PC-3 (cell line): ENCODE measurements around the gene SLC25A11. TPM values are rescaled to one million over a fixed set of nuclear protein-coding genes. Genes with fewer than 3 reads are reported as not detected.

ENCODE experiments used
- ATAC-seq: fragments of 200-7000 bp; cut with Tn5 transposase; 2 replicates; pipeline ENCODE4 v1.9.1; 2020; ENCODE audit warnings: mild to moderate bottlenecking, moderate library complexity
- BruUV-seq: library from RNA; stranded (reverse); fragments of 400-500 nt; replicated peaks from 2 replicates; lab custom pipeline; 2021; lab: Mats Ljungman, UMichigan
- CTCF ChIA-PET: fragments of 300-600 bp; sonication (Branson Sonifier 250); formaldehyde crosslinking; loops from one replicate; lab custom pipeline; 2022; ENCODE audit warnings: antibody characterized with exemption; lab: Charles Lee
- POLR2A ChIA-PET: fragments of 300-600 bp; sonication (Branson Sonifier 250); formaldehyde crosslinking; loops from one replicate; lab custom pipeline; 2022; ENCODE audit warnings: antibody characterized with exemption; ENCODE audit not compliant: unreplicated experiment; lab: Charles Lee
- DNase-seq: peaks from one replicate; pipeline ENCODE4 v3.0.0-alpha.2; 2015
- H2AFZ ChIP-seq: fragments of 300-600 bp; sonication (generic); 2 replicates; pipeline ENCODE4 v1.6.0; 2016; ENCODE audit warnings: antibody characterized with exemption, low read length
- H3F3A ChIP-seq: fragments of 300-600 bp; sonication (generic); one replicate; pipeline ENCODE4 v1.6.0; 2017; ENCODE audit warnings: antibody characterized with exemption, low read length, control low read depth, mild to moderate bottlenecking; ENCODE audit not compliant: unreplicated experiment
- H3K27ac ChIP-seq: fragments of 300-600 bp; sonication (generic); 2 replicates; pipeline ENCODE4 v1.5.1; 2016; ENCODE audit warnings: mild to moderate bottlenecking, low read length
- H3K27me3 ChIP-seq: fragments of 300-600 bp; sonication (generic); 2 replicates; pipeline ENCODE4 v1.6.1; 2016; ENCODE audit warnings: low read length, mixed read lengths
- H3K36me3 ChIP-seq: fragments of 300-600 bp; sonication (generic); 2 replicates; pipeline ENCODE4 v1.6.1; 2016; ENCODE audit warnings: low read depth, mixed run types, low read length, mixed read lengths
- H3K4me1 ChIP-seq: fragments of 300-600 bp; sonication (generic); 2 replicates; pipeline ENCODE4 v1.5.1; 2016; ENCODE audit warnings: low read length; ENCODE audit not compliant: insufficient read depth
- H3K4me2 ChIP-seq: fragments of 300-600 bp; sonication (generic); 2 replicates; pipeline ENCODE4 v1.6.0; 2016; ENCODE audit warnings: low read length
- H3K4me3 ChIP-seq: fragments of 300-600 bp; sonication (generic); 2 replicates; pipeline ENCODE4 v1.5.1; 2016; ENCODE audit warnings: mild to moderate bottlenecking, low read length, mixed read lengths
- H3K79me2 ChIP-seq: fragments of 300-600 bp; sonication (generic); 2 replicates; pipeline ENCODE4 v1.6.1; 2017; ENCODE audit warnings: low read length, mixed read lengths
- H3K9ac ChIP-seq: fragments of 300-600 bp; sonication (generic); 2 replicates; pipeline ENCODE4 v1.6.0; 2016; ENCODE audit warnings: mild to moderate bottlenecking, low read length
- H3K9me2 ChIP-seq: fragments of 300-600 bp; sonication (generic); replicated peaks from 2 replicates; pipeline ENCODE4 v1.6.1; 2016; ENCODE audit warnings: mixed run types, low read length, mixed read lengths
- H3K9me3 ChIP-seq: fragments of 300-600 bp; sonication (generic); 2 replicates; pipeline ENCODE4 v1.6.1; 2016; ENCODE audit warnings: low read length, mixed read lengths
- H4K20me1 ChIP-seq: fragments of 300-600 bp; sonication (generic); 2 replicates; pipeline ENCODE4 v1.6.1; 2016; ENCODE audit warnings: low read length, mixed read lengths
- EZH2 ChIP-seq: fragments of 300-600 bp; sonication (generic); IDR thresholded peaks from one replicate; pipeline ENCODE4 v1.6.1; 2017; ENCODE audit warnings: antibody characterized with exemption, mild to moderate bottlenecking, low read length; ENCODE audit not compliant: unreplicated experiment
- EZH2phosphoT487 ChIP-seq: fragments of 300-600 bp; sonication (generic); IDR thresholded peaks from 2 replicates; pipeline ENCODE4 v1.6.1; 2018; ENCODE audit warnings: mild to moderate bottlenecking, antibody characterized with exemption, low read length, borderline replicate concordance
- intact Hi-C: fragments of 100-400 bp; cut with micrococcal nuclease; formaldehyde crosslinking; loops from 2 replicates; pipeline ENCODE4 v1.9.0; 2023
- total RNA-seq: library from RNA; depleted of rRNA; stranded (reverse); fragments of >200 nt; gene quantifications from 2 replicates; pipeline ENCODE4 v1.2.3, GENCODE V29; 2014
- TF ChIP-seq, protein P1 (sequence below): fragments of 300-600 bp; sonication (generic); conservative IDR thresholded peaks from 2 replicates; pipeline ENCODE4 v1.5.1; 2017; ENCODE audit warnings: antibody characterized with exemption, low read depth, mild to moderate bottlenecking, low read length

The SLC25A11 gene
- total RNA-seq, 1 experiment from 2014 or later: 72.1 TPM

DNA sequence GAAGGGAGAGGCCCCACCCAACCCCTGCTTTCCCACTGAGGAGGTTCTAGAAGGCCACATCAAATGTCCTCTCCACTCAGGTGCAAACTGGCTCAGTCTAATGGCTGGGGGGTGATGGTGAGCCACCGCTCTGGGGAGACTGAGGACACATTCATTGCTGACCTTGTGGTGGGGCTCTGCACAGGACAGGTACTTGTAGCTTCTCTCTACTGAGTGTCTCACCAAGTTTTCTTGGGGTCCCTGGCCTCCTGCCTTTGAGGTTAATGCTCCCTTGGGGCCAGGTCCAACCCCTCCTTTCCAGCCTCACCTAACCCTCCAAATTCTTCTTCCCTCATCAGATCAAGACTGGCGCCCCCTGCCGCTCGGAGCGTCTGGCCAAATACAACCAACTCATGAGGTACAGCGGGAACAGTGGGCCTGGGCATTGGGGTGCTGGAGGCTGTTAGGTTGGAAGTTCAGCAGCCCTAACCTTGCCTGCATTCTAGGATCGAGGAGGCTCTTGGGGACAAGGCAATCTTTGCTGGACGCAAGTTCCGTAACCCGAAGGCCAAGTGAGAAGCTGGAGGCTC lies 16.7 kb upstream of the SLC25A11 start:
- Histone ChIP-seq H3K4me2 (no peak overlapping the region), H3K36me3 (no peaks in the 10 kb centered on the region), H3F3A (no peaks in the 10 kb centered on the region), H3K27me3 (no peaks in the 10 kb centered on the region), H3K27ac (no peak overlapping the region), H3K9me3 (no peaks in the 10 kb centered on the region), H3K4me1 (no peaks in the 10 kb centered on the region), H2AFZ (no peak overlapping the region), H3K4me3 (no peak overlapping the region), H4K20me1 (no peaks in the 10 kb centered on the region), H3K9me2 (no peaks in the 10 kb centered on the region), H3K9ac (no peak overlapping the region), H3K79me2 (no peaks in the 10 kb centered on the region)
- intact Hi-C loops: no loop called here
- DNase-seq (no peak), ATAC-seq (no peak)
- ChIA-PET POLR2A (no interaction called here), CTCF (no interaction called here)
- TF ChIP-seq, protein P1, sequence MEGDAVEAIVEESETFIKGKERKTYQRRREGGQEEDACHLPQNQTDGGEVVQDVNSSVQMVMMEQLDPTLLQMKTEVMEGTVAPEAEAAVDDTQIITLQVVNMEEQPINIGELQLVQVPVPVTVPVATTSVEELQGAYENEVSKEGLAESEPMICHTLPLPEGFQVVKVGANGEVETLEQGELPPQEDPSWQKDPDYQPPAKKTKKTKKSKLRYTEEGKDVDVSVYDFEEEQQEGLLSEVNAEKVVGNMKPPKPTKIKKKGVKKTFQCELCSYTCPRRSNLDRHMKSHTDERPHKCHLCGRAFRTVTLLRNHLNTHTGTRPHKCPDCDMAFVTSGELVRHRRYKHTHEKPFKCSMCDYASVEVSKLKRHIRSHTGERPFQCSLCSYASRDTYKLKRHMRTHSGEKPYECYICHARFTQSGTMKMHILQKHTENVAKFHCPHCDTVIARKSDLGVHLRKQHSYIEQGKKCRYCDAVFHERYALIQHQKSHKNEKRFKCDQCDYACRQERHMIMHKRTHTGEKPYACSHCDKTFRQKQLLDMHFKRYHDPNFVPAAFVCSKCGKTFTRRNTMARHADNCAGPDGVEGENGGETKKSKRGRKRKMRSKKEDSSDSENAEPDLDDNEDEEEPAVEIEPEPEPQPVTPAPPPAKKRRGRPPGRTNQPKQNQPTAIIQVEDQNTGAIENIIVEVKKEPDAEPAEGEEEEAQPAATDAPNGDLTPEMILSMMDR: peak; percentile 22; the same call in 1 of the 2 replicates
- TF ChIP-seq EZH2: no peak
- BruUV-seq: no TSS peak

DNA sequence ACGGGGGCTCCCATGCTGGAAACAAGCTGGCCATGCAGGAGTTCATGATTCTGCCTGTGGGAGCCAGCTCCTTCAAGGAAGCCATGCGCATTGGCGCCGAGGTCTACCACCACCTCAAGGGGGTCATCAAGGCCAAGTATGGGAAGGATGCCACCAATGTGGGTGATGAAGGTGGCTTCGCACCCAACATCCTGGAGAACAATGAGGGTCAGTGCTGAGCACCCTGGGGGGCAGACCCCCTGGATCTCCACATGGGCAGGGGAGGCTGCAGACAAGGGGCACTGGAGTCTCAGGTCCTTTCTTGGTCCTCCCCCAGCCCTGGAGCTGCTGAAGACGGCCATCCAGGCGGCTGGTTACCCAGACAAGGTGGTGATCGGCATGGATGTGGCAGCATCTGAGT lies 15.2 kb upstream of the SLC25A11 start:
- Histone ChIP-seq H3K79me2 (no peaks in the 10 kb centered on the region), H3K9me3 (no peaks in the 10 kb centered on the region), H3K4me2 (no peak overlapping the region), H3K27me3 (no peaks in the 10 kb centered on the region), H3K36me3 (no peaks in the 10 kb centered on the region), H3K9me2 (no peaks in the 10 kb centered on the region), H4K20me1 (no peaks in the 10 kb centered on the region), H3K27ac (no peak overlapping the region), H3K4me3 (no peak overlapping the region), H3K9ac (no peak overlapping the region), H2AFZ (no peak overlapping the region), H3K4me1 (peaks cover 8% of the 10 kb centered on the region), H3F3A (no peaks in the 10 kb centered on the region)
- intact Hi-C loops: no loop called here
- TF ChIP-seq EZH2 (no peak), EZH2phosphoT487 (no peak)
- TF ChIP-seq, protein P1: no peak
- ATAC-seq (no peak), DNase-seq (no peak)
- BruUV-seq: no TSS peak
- ChIA-PET CTCF (no interaction called here), POLR2A (no interaction called here)

DNA sequence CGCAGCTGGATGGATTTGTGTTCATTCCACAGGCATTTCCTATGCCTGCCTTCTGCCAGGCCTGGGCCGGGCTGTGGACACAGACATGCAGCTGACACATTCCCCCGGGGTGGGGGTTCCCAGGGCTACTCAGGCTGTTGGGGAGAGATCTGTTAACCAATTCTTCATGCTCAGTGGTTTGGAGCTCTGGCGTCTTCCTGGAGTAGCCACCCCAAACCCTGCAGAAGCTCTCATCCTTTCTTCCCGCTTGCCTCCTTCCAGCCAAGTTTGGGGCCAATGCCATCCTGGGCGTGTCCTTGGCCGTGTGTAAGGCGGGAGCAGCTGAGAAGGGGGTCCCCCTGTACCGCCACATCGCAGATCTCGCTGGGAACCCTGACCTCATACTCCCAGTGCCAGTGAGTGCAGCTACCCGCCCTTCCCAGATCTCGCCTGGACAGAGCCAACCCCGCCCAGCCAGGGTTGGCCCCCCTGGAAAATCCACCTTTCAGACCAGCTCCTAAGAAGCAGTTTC lies 13.7 kb upstream of the SLC25A11 start:
- TF ChIP-seq, protein P1: no peak
- TF ChIP-seq EZH2: no peak
- TF ChIP-seq EZH2phosphoT487: no peak
- peaks cover 1% of the 10 kb centered on the region; the same call in 1 of the 2 replicates for H3K79me2 ChIP-seq
- H3K36me3 ChIP-seq: no peaks in the 10 kb centered on the region
- DNase-seq: no peak
- H3K4me1 ChIP-seq: peaks cover 9% of the 10 kb centered on the region
- ChIA-PET POLR2A (no interaction called here), CTCF (no interaction called here)
- no peak overlapping the region for H2AFZ ChIP-seq
- no peaks in the 10 kb centered on the region for H3K27me3 ChIP-seq
- no TSS peak for BruUV-seq
- no peaks in the 10 kb centered on the region for H3K9me3 ChIP-seq
- H3K9ac ChIP-seq: no peak overlapping the region
- H3K9me2 ChIP-seq: no peaks in the 10 kb centered on the region
- H3F3A ChIP-seq: no peaks in the 10 kb centered on the region
- H3K27ac ChIP-seq: no peak overlapping the region
- ATAC-seq: no peak
- no peak overlapping the region for H3K4me2 ChIP-seq
- no peaks in the 10 kb centered on the region for H4K20me1 ChIP-seq
- intact Hi-C loops: no loop called here
- no peak overlapping the region for H3K4me3 ChIP-seq
